RPMI8226 (cell line): ENCODE results near the gene ST6GAL2.

ENCODE experiments used
- DNase-seq: peaks from one replicate; pipeline ENCODE4 v3.0.0-alpha.2; 2015

ST6GAL2 gene

GRCh38 chr2:106885971-106886915 is at the start of gene ST6GAL2:
ST6GAL2 (minus strand) TSS chr2:106886167; CDS start chr2:106843977, 42,190 bp downstream.
- no peak for DNase-seq

GRCh38 chr2:106932644-106933043 is 46.7 kb upstream of the ST6GAL2 start:
- DNase-seq: no peak

GRCh38 chr2:106931717-106932335 is 45.9 kb upstream of the ST6GAL2 start:
- no peak for DNase-seq

GRCh38 chr2:106921451-106921850 is 35.5 kb upstream of the ST6GAL2 start:
- DNase-seq: no peak

GRCh38 chr2:106919012-106919411 is 33.0 kb upstream of the ST6GAL2 start:
- DNase-seq: no peak

GRCh38 chr2:106904242-106904641 is 18.3 kb upstream of the ST6GAL2 start:
- no peak for DNase-seq

- DNase-seq: no peak
Observed at GRCh38 chr2:106899786-106900530, 14.0 kb upstream of the ST6GAL2 start.

GRCh38 chr2:106894545-106894944 is 8.6 kb upstream of the ST6GAL2 start:
- no peak for DNase-seq

- DNase-seq: no peak
Observed at GRCh38 chr2:106892048-106892447, 6.1 kb upstream of the ST6GAL2 start.

GRCh38 chr2:106890606-106891005 is 4.6 kb upstream of the ST6GAL2 start:
- DNase-seq: peak; percentile 61

- DNase-seq: peak; percentile 21
Observed at GRCh38 chr2:106886916-106887758, 1.2 kb upstream of the ST6GAL2 start.

- DNase-seq: no peak
Observed at GRCh38 chr2:106885329-106885728, 638 bp downstream of the ST6GAL2 start.

GRCh38 chr2:106882673-106883072 is 3.3 kb downstream of the ST6GAL2 start:
- no peak for DNase-seq

- DNase-seq: no peak
Observed at GRCh38 chr2:106878206-106878605, 7.8 kb downstream of the ST6GAL2 start.

- DNase-seq: peak; percentile 71
Observed at GRCh38 chr2:106876699-106877098, 9.3 kb downstream of the ST6GAL2 start.

- DNase-seq: no peak
Observed at GRCh38 chr2:106869512-106870275, 16.3 kb downstream of the ST6GAL2 start.

- no peak for DNase-seq
Observed at GRCh38 chr2:106868275-106868674, 17.7 kb downstream of the ST6GAL2 start.

GRCh38 chr2:106867196-106867953 is 18.6 kb downstream of the ST6GAL2 start:
- DNase-seq: no peak

- no peak for DNase-seq
Observed at GRCh38 chr2:106866641-106867040, 19.3 kb downstream of the ST6GAL2 start.

- no peak for DNase-seq
Observed at GRCh38 chr2:106864051-106864450, 21.9 kb downstream of the ST6GAL2 start.

- peak; percentile 43 for DNase-seq
Observed at GRCh38 chr2:106863387-106863786, 22.6 kb downstream of the ST6GAL2 start.
